GM18520 (cell line): ENCODE results near the gene OR51E1.

ENCODE experiments used
- ATAC-seq: cut with Tn5 transposase; IDR thresholded peaks from one replicate; pipeline ENCODE4 v1.9.1; 2021; ENCODE audit not compliant: unreplicated experiment

Gene OR51E1

DNA sequence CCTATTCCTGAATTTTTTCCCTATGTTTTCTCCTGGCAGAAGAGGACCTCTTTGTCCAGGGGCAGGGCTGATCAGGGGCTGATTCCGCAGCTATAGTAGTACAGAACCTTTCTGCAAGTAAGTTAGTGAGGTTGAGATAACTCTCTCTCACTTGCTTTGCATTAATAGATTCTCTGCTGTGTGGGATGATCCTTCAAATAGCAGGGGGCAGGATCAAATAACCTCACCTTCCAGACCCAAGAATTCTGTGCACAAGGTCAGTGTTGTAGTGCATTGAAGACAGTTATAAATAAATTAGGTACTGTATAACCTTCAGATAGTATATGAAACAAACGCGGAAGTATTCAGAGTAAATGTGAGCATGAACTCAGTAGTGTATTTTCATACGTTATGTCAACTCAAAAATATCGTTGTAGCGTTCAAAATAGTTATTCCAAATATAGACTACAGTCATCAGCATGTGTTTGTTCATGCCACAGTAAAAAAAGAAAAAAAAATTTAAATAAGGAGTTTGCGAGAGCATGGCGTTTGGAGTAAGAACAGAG is 61.1 kb downstream of the OR51E1 start:
- ATAC-seq: no peak
